Esophagus muscularis mucosa (tissue), 4 donors: ENCODE measurements around the gene FRMD4A. TPM values are rescaled to one million over a fixed set of nuclear protein-coding genes. Genes with fewer than 3 reads are reported as not detected.

Source experiments
- DNase-seq: peaks from one replicate; pipeline ENCODE4 v3.0.0-alpha.2; 2017; ENCODE audit errors: extremely low spot score
- H3K27ac ChIP-seq, 4 donors: fragments of 200-600 bp; sonication (generic); replicated peaks in 1 of 4; 1 replicate in 3 of 4; 2 replicates in 1 of 4; pipeline ENCODE4 v1.5.1; 2016 to 2019; ENCODE audit warnings: mild to moderate bottlenecking in 1 of 4
- H3K27me3 ChIP-seq, 4 donors: fragments of 200-600 bp; sonication (generic); one replicate each; pipeline versions ENCODE4 v1.5.1 to v1.6.0; 2016 to 2019
- H3K36me3 ChIP-seq, 4 donors: fragments of 200-600 bp; sonication (generic); one replicate each; pipeline ENCODE4 v1.5.1; 2016 to 2019
- H3K4me1 ChIP-seq, 4 donors: fragments of 200-600 bp; sonication (generic); one replicate each; pipeline ENCODE4 v1.5.1; 2016 to 2019
- H3K4me3 ChIP-seq, 4 donors: fragments of 200-600 bp; sonication (generic); 1 replicate in 2 of 4; 2 replicates in 2 of 4; pipeline ENCODE4 v1.5.1; 2016 to 2019; ENCODE audit warnings: mild to moderate bottlenecking in 4 of 4, moderate library complexity in 1 of 4
- H3K9me3 ChIP-seq, 4 donors: fragments of 200-600 bp; sonication (generic); 1 replicate in 3 of 4; 2 replicates in 1 of 4; pipeline ENCODE4 v1.5.1; 2016 to 2019
- EP300 ChIP-seq: sonication (generic); formaldehyde crosslinking; IDR thresholded peaks from one replicate; pipeline ENCODE4 v1.6.1; 2017; ENCODE audit warnings: antibody characterized with exemption
- POLR2A ChIP-seq: fragments of 450-650 bp; IDR thresholded peaks from one replicate; pipeline ENCODE4 v1.6.1; 2017; ENCODE audit warnings: antibody characterized with exemption, moderate library complexity, mild to moderate bottlenecking, low read depth
- POLR2AphosphoS5 ChIP-seq, 2 donors: sonication (generic); formaldehyde crosslinking; IDR thresholded peaks; one replicate each; pipeline ENCODE4 v1.6.1; 2017; ENCODE audit warnings: antibody characterized with exemption in 2 of 2
- WGBS: methylation state at CpG from one replicate; pipeline ENCODE4 v1.1.5; 2018; 5-methylcytosine and 5-hydroxymethylcytosine counted together
- intact Hi-C: fragments of 100-400 bp; cut with DNase I; formaldehyde crosslinking; loops from one replicate; pipeline ENCODE4 v1.15.1; 2023
- total RNA-seq, 4 donors: library from RNA; depleted of rRNA; stranded (reverse); fragments of >200 nt; gene quantifications; one replicate each; pipeline versions ENCODE4 v1.1.0 to v1.2.1, GENCODE V29; 2016
- TF ChIP-seq, protein P1 (sequence below), 3 experiments: fragments of 200-600 bp in 2 of 3; fragments of 450-650 bp in 1 of 3; sonication (generic) in 2 of 3; IDR thresholded peaks; one replicate each; pipeline ENCODE4 v1.5.1; 2017 to 2019; ENCODE audit warnings: antibody characterized with exemption in 3 of 3, mild to moderate bottlenecking in 2 of 3, moderate library complexity in 1 of 3

The FRMD4A gene
- total RNA-seq, 4 donors from 2014 or later: 17.0 to 28.8 (median 21.8) TPM

DNA sequence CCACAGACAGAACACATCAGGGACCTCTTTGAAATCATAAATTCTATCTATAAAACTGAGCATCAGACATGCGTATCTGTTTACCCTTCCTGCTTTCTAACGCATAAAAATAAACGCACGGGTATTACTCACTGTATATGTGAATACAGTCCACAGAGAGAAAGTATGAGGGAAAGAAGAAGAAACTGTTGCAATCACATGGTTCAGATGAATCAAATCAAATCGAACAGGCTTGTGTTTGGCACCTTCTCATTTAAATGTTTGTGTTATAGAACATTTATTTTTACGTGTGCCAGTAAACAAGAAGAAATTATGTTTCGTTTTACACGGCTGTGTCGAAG, 322.0 kb downstream of the FRMD4A start:
- Histone ChIP-seq H3K4me3 (peak overlapping the region; percentile 35 to 50 (median 38)), H3K9me3 (no peaks in the 10 kb centered on the region), H3K4me1 (peaks cover 4 to 41% (median 23%) of the 10 kb centered on the region in 4 donors), H3K27ac (peak overlapping the region in 3 of 4 donors; percentile 19 to 34 (median 23)), H3K36me3 (no peaks in the 10 kb centered on the region), H3K27me3 (peaks cover 0 to 8% (median 0%) of the 10 kb centered on the region in 4 donors)
- no peak for TF ChIP-seq EP300
- 39% methylated on average over 9 of the region's 9 CpGs for WGBS
- intact Hi-C loops: no loop called here
- no peak for DNase-seq

DNA sequence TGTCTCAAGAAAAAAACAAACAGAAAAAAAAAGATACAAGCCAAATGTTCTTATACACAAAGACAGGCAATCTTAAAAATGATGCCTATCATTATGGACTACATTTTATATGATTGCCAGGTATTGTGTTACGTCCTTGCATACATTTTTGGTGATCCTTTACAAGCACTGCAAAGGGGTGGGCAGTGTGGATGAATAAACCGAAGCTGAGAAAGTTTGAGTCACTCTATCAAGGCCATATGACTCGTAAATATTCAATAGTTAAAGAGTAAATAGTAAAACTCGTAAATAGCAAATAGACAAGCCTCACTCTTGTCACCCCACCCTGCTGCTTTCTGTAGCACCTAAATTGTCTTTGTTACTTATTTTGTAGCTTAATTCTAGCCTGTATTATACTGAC, 326.2 kb downstream of the FRMD4A start:
- H3K36me3 ChIP-seq: no peaks in the 10 kb centered on the region
- H3K4me1 ChIP-seq: peaks cover 0 to 25% (median 12%) of the 10 kb centered on the region in 4 donors
- 83% methylated on average over 4 of the region's 4 CpGs for WGBS
- no peak for DNase-seq
- no peaks in the 10 kb centered on the region for H3K9me3 ChIP-seq
- no peak overlapping the region for H3K27ac ChIP-seq
- TF ChIP-seq POLR2A: no peak
- no peak for TF ChIP-seq EP300
- TF ChIP-seq, protein P1, sequence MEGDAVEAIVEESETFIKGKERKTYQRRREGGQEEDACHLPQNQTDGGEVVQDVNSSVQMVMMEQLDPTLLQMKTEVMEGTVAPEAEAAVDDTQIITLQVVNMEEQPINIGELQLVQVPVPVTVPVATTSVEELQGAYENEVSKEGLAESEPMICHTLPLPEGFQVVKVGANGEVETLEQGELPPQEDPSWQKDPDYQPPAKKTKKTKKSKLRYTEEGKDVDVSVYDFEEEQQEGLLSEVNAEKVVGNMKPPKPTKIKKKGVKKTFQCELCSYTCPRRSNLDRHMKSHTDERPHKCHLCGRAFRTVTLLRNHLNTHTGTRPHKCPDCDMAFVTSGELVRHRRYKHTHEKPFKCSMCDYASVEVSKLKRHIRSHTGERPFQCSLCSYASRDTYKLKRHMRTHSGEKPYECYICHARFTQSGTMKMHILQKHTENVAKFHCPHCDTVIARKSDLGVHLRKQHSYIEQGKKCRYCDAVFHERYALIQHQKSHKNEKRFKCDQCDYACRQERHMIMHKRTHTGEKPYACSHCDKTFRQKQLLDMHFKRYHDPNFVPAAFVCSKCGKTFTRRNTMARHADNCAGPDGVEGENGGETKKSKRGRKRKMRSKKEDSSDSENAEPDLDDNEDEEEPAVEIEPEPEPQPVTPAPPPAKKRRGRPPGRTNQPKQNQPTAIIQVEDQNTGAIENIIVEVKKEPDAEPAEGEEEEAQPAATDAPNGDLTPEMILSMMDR (IDR thresholded peaks at IDR 0.05): no peak
- TF ChIP-seq POLR2AphosphoS5 (IDR thresholded peaks at IDR 0.05): no peak
- no peak overlapping the region for H3K4me3 ChIP-seq
- H3K27me3 ChIP-seq: peaks cover 0 to 3% (median 0%) of the 10 kb centered on the region in 4 donors
- intact Hi-C loops: no loop called here

DNA sequence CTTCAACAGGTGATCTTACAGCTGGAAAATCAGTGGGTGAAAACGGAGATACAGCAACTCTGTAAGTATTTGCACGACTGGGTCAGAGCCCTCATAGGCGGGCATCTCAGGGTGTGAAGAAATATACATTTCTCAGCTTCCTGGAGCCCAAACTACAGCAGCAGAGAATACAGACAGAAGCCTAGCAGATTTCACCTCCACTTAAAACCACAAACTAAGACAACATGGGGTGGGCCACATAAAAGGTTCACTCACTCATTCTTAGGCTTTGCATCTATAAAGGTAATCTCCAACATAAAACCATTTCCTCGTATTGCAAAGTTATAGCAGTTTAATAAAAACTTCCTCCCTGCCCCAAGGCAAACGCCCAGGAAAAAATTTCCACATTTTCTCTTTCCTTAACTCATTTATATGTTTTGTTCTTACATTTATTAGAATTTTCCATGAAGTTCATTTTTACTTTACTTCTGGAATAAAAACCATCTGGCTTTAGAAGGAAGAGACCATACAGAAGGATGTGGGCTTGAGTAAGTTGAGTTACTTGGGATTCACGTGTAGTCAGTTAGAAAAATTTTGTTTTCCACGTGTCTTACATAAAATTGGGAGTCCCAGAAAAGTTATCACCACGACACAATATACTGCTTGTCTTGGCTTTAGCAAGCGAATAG, 327.1 kb downstream of the FRMD4A start:
- Histone ChIP-seq H3K9me3 (no peaks in the 10 kb centered on the region), H3K4me3 (no peak overlapping the region), H3K27me3 (no peaks in the 10 kb centered on the region), H3K27ac (no peak overlapping the region), H3K4me1 (peaks cover 0 to 16% (median 5%) of the 10 kb centered on the region in 4 donors), H3K36me3 (no peaks in the 10 kb centered on the region)
- intact Hi-C loops: no loop called here
- TF ChIP-seq, protein P1 (IDR thresholded peaks at IDR 0.05): no peak
- no peak for TF ChIP-seq EP300
- TF ChIP-seq POLR2AphosphoS5 (IDR thresholded peaks at IDR 0.05): no peak
- no peak for TF ChIP-seq POLR2A
- DNase-seq: no peak
- WGBS: 90% methylated on average over 9 of the region's 9 CpGs

DNA sequence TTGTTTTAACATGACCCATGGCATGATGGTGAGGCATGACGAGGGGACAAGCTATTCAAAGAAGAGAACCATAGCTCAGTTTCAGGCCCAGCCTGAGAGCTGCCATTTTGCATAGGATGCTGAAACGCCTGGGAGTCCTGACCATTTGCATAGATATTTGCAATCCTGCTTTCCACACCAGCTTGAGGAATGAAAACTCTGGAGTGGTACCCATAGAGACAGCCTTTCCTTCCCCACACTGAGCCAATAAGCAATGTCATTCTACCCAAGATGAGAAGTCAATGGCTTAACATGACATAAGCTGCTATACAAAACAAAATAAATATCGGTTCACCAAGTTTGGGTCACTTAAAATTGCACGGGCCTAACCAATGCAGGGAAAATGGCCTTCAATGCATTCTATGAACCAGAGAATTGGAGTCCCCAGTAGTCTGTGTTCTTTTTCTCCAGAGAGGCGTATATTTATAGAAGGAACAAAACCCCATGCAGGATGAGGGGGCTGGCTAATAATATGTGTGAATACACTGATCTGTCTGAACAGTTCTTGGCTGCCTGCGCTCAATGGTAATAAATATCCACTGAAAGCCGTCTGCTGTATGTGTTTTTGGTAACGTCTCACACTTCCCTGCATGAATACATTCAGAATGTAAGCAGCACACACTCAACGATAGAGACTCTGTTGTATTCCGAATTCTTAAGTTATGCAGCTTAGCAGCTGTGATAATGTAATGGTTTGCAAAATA, 329.3 kb downstream of the FRMD4A start:
- no peaks in the 10 kb centered on the region for H3K36me3 ChIP-seq
- H3K9me3 ChIP-seq: no peaks in the 10 kb centered on the region
- 74% methylated on average over 10 of the region's 10 CpGs for WGBS
- intact Hi-C loops: no loop called here
- no peak overlapping the region for H3K27ac ChIP-seq
- peaks cover 0 to 7% (median 1%) of the 10 kb centered on the region in 4 donors for H3K4me1 ChIP-seq
- no peaks in the 10 kb centered on the region for H3K27me3 ChIP-seq
- TF ChIP-seq POLR2A: no peak
- TF ChIP-seq, protein P1 (IDR thresholded peaks at IDR 0.05): no peak
- TF ChIP-seq EP300: no peak
- TF ChIP-seq POLR2AphosphoS5 (IDR thresholded peaks at IDR 0.05): no peak
- H3K4me3 ChIP-seq: no peak overlapping the region
- no peak for DNase-seq

DNA sequence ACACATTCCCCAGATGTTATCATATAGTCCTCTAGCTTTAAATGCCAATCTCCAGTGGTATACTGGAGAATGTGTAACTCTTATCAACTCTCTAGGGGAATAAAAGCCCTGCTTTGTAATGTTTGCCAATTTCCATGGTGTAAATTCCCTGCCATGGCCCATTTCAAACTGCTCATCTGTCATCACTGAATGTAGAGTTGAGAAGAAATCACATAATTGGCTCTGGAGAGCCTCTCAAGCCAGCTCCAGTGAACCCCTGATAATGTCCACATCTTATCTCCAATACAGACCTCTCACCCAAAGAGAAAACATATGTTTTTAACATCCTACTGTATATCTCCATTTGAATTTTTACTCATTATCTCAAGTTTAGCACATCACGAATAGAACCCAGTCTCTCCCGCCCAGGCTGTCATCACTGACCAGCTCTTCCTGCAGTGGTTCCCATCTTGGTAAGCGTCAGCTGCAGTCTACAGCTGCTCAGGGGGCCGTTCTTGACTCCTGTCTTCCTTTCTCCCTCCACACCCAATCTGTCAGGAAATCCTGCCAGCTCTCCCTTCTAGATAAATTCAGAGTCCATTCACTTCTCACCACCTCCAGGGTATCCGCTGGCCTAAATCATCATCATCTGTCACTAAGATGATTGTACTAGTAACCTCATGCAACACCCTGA, 332.4 kb downstream of the FRMD4A start:
- no peak for DNase-seq
- Histone ChIP-seq H3K9me3 (no peaks in the 10 kb centered on the region), H3K36me3 (no peaks in the 10 kb centered on the region), H3K27me3 (no peaks in the 10 kb centered on the region), H3K27ac (no peak overlapping the region), H3K4me1 (peaks cover 1 to 12% (median 5%) of the 10 kb centered on the region in 4 donors), H3K4me3 (no peak overlapping the region)
- 68% methylated on average over 5 of the region's 5 CpGs for WGBS
- TF ChIP-seq EP300 (no peak), POLR2A (no peak), POLR2AphosphoS5 (IDR thresholded peaks at IDR 0.05) (no peak)
- TF ChIP-seq, protein P1 (IDR thresholded peaks at IDR 0.05): no peak
- intact Hi-C loops: no loop called here
